ENCODE measurements around the gene OR2T2.
"Not testable (repeated sequence)": the region's sequence is repeated elsewhere in the genome, so short reads cannot be mapped to it uniquely, and the experiment has no call there.

DNA sequence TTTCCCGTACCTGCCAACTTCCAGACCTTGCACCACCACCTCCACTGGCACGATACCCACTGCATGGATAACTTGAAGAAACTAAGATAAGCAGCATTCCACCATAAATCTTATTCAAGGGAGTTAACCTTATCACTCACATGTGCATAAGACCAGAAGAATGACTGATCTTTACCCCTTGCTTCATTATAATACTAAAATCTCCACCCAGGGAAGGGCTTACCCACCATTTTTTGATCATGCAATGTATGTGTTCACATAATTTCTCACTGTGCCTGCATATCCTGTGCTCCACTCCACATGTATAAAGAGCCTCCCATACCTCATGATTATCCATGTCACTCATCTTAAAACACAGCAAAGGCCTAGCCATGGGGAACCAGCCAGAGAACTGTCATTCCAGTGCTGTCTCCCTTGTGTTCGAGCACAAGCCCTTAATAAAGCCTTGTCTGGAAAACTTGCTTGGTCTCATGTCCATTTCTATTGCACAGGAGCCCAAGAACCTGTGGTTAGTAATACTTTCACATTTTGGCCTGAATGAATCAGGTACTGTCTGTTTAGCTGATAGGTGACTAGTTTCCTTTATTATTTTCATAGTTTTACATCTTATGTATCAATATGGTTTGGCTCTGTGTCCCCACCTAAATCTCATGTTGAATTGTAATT, 17.8 kb upstream of the OR2T2 start:
- TF ChIP-seq, protein P1, sequence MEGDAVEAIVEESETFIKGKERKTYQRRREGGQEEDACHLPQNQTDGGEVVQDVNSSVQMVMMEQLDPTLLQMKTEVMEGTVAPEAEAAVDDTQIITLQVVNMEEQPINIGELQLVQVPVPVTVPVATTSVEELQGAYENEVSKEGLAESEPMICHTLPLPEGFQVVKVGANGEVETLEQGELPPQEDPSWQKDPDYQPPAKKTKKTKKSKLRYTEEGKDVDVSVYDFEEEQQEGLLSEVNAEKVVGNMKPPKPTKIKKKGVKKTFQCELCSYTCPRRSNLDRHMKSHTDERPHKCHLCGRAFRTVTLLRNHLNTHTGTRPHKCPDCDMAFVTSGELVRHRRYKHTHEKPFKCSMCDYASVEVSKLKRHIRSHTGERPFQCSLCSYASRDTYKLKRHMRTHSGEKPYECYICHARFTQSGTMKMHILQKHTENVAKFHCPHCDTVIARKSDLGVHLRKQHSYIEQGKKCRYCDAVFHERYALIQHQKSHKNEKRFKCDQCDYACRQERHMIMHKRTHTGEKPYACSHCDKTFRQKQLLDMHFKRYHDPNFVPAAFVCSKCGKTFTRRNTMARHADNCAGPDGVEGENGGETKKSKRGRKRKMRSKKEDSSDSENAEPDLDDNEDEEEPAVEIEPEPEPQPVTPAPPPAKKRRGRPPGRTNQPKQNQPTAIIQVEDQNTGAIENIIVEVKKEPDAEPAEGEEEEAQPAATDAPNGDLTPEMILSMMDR (IDR thresholded peaks at IDR 0.05): not testable (repeated sequence)
- TF ChIP-seq POLR2AphosphoS5 (IDR thresholded peaks at IDR 0.05; ENCODE audit: low read depth, low read length); SIN3A (IDR thresholded peaks at IDR 0.05; ENCODE audit: borderline replicate concordance, insufficient read depth, low read depth, low read length); TCF7L2 (IDR thresholded peaks at IDR 0.05; ENCODE audit: low read depth, low read length): not testable (repeated sequence)
- TF ChIP-seq, protein P2, sequence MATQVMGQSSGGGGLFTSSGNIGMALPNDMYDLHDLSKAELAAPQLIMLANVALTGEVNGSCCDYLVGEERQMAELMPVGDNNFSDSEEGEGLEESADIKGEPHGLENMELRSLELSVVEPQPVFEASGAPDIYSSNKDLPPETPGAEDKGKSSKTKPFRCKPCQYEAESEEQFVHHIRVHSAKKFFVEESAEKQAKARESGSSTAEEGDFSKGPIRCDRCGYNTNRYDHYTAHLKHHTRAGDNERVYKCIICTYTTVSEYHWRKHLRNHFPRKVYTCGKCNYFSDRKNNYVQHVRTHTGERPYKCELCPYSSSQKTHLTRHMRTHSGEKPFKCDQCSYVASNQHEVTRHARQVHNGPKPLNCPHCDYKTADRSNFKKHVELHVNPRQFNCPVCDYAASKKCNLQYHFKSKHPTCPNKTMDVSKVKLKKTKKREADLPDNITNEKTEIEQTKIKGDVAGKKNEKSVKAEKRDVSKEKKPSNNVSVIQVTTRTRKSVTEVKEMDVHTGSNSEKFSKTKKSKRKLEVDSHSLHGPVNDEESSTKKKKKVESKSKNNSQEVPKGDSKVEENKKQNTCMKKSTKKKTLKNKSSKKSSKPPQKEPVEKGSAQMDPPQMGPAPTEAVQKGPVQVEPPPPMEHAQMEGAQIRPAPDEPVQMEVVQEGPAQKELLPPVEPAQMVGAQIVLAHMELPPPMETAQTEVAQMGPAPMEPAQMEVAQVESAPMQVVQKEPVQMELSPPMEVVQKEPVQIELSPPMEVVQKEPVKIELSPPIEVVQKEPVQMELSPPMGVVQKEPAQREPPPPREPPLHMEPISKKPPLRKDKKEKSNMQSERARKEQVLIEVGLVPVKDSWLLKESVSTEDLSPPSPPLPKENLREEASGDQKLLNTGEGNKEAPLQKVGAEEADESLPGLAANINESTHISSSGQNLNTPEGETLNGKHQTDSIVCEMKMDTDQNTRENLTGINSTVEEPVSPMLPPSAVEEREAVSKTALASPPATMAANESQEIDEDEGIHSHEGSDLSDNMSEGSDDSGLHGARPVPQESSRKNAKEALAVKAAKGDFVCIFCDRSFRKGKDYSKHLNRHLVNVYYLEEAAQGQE (IDR thresholded peaks at IDR 0.05; ENCODE audit: insufficient read depth in 1 of 2, low read depth in 2 of 2, low read length in 1 of 2): not testable (repeated sequence)
